PC-9 (cell line): ENCODE measurements around the gene ORAI3. TPM values are rescaled to one million over a fixed set of nuclear protein-coding genes. Genes with fewer than 3 reads are reported as not detected.

Experiments used
- BruUV-seq: library from RNA; stranded (reverse); fragments of 400-500 nt; replicated peaks from 2 replicates; lab custom pipeline; 2021; lab: Mats Ljungman, UMichigan
- CTCF ChIA-PET: fragments of 300-600 bp; sonication (Branson Sonifier 250); formaldehyde crosslinking; loops from one replicate; lab custom pipeline; 2022; ENCODE audit warnings: antibody characterized with exemption; lab: Charles Lee
- POLR2A ChIA-PET: fragments of 300-600 bp; sonication (Branson Sonifier 250); formaldehyde crosslinking; loops from one replicate; lab custom pipeline; 2022; ENCODE audit warnings: antibody characterized with exemption; ENCODE audit not compliant: unreplicated experiment; lab: Charles Lee
- DNase-seq, 2 experiments: peaks; one replicate each; pipeline versions ENCODE4 v3.0.0 to v3.0.0-alpha.2; 2015 to 2022; ENCODE audit warnings: mixed read lengths in 1 of 2
- H2AFZ ChIP-seq: fragments of 200-600 bp; sonication (generic); 2 replicates; pipeline ENCODE4 v1.8.1; 2017; ENCODE audit warnings: antibody characterized with exemption
- H3F3A ChIP-seq: fragments of 200-600 bp; sonication (generic); 2 replicates; pipeline ENCODE4 v1.8.1; 2017; ENCODE audit warnings: antibody characterized with exemption, mild to moderate bottlenecking, low read depth; ENCODE audit not compliant: insufficient read depth
- H3K27ac ChIP-seq: fragments of 200-600 bp; sonication (generic); 2 replicates; pipeline ENCODE4 v1.6.1; 2016; ENCODE audit warnings: mixed run types
- H3K27me3 ChIP-seq: fragments of 200-600 bp; sonication (generic); 2 replicates; pipeline ENCODE4 v1.6.1; 2016; ENCODE audit warnings: low read depth, mixed run types; ENCODE audit not compliant: insufficient read depth
- H3K36me3 ChIP-seq: fragments of 200-600 bp; sonication (generic); 2 replicates; pipeline ENCODE4 v1.6.1; 2016; ENCODE audit warnings: low read depth, mixed run types
- H3K4me1 ChIP-seq: fragments of 200-600 bp; sonication (generic); replicated peaks from 2 replicates; pipeline ENCODE4 v1.6.1; 2016; ENCODE audit warnings: mixed run types; ENCODE audit not compliant: insufficient read depth
- H3K4me2 ChIP-seq: fragments of 200-600 bp; sonication (generic); 2 replicates; pipeline ENCODE4 v1.6.1; 2017; ENCODE audit warnings: mixed run types
- H3K4me3 ChIP-seq: fragments of 200-600 bp; sonication (generic); 2 replicates; pipeline ENCODE4 v1.6.1; 2016; ENCODE audit warnings: mixed run types
- H3K79me2 ChIP-seq: fragments of 200-600 bp; sonication (generic); 2 replicates; pipeline ENCODE4 v1.6.1; 2017; ENCODE audit warnings: low read depth, mixed run types
- H3K9me2 ChIP-seq: fragments of 200-600 bp; sonication (generic); 2 replicates; pipeline ENCODE4 v1.8.1; 2017; ENCODE audit warnings: mild to moderate bottlenecking; ENCODE audit not compliant: insufficient read depth
- H3K9me3 ChIP-seq: fragments of 200-600 bp; sonication (generic); 2 replicates; pipeline ENCODE4 v1.8.1; 2016; ENCODE audit warnings: low read depth; ENCODE audit not compliant: insufficient read depth
- H4K20me1 ChIP-seq: fragments of 200-600 bp; sonication (generic); 2 replicates; pipeline ENCODE4 v1.8.1; 2017; ENCODE audit not compliant: insufficient read depth
- EZH2 ChIP-seq: fragments of 200-600 bp; sonication (generic); IDR thresholded peaks from 2 replicates; pipeline ENCODE4 v1.8.0; 2017; ENCODE audit warnings: antibody characterized with exemption, low read depth
- intact Hi-C: fragments of 100-400 bp; cut with micrococcal nuclease; formaldehyde crosslinking; loops from one replicate; pipeline ENCODE4 v1.10.0; 2022; ENCODE audit not compliant: unreplicated experiment
- total RNA-seq: library from RNA; stranded (reverse); gene quantifications from 2 replicates; pipeline ENCODE4 v1.2.3, GENCODE V29; 2021
- TF ChIP-seq, protein P1 (sequence below): fragments of 200-600 bp; sonication (generic); conservative IDR thresholded peaks from 2 replicates; pipeline ENCODE4 v1.6.1; 2017; ENCODE audit warnings: mixed run types, antibody characterized with exemption, mild to moderate bottlenecking, moderate library complexity

The ORAI3 gene
- total RNA-seq, 1 experiment from 2014 or later: 43.5 TPM

- Histone ChIP-seq H3K9me3 (no peaks in the 10 kb centered on the region; the same call in 1 of the 2 replicates), H3K36me3 (no peaks in the 10 kb centered on the region), H3K27me3 (no peaks in the 10 kb centered on the region), H3K4me3 (no peak overlapping the region), H3K4me1 (no peaks in the 10 kb centered on the region), H3F3A (peaks cover 5% of the 10 kb centered on the region; the same call in 1 of the 2 replicates), H3K79me2 (no peaks in the 10 kb centered on the region), H3K27ac (no peak overlapping the region), H3K9me2 (no peaks in the 10 kb centered on the region), H2AFZ (no peak overlapping the region), H4K20me1 (no peaks in the 10 kb centered on the region), H3K4me2 (no peak overlapping the region)
- ChIA-PET POLR2A (no interaction called here), CTCF (no interaction called here)
- TF ChIP-seq, protein P1, sequence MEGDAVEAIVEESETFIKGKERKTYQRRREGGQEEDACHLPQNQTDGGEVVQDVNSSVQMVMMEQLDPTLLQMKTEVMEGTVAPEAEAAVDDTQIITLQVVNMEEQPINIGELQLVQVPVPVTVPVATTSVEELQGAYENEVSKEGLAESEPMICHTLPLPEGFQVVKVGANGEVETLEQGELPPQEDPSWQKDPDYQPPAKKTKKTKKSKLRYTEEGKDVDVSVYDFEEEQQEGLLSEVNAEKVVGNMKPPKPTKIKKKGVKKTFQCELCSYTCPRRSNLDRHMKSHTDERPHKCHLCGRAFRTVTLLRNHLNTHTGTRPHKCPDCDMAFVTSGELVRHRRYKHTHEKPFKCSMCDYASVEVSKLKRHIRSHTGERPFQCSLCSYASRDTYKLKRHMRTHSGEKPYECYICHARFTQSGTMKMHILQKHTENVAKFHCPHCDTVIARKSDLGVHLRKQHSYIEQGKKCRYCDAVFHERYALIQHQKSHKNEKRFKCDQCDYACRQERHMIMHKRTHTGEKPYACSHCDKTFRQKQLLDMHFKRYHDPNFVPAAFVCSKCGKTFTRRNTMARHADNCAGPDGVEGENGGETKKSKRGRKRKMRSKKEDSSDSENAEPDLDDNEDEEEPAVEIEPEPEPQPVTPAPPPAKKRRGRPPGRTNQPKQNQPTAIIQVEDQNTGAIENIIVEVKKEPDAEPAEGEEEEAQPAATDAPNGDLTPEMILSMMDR: no peak
- TF ChIP-seq EZH2: no peak
- BruUV-seq: no TSS peak
- no peak for DNase-seq
- intact Hi-C loops: no loop called here
Observed at GRCh38 chr16:30914830-30915229, 34.0 kb upstream of the ORAI3 start.

DNA sequence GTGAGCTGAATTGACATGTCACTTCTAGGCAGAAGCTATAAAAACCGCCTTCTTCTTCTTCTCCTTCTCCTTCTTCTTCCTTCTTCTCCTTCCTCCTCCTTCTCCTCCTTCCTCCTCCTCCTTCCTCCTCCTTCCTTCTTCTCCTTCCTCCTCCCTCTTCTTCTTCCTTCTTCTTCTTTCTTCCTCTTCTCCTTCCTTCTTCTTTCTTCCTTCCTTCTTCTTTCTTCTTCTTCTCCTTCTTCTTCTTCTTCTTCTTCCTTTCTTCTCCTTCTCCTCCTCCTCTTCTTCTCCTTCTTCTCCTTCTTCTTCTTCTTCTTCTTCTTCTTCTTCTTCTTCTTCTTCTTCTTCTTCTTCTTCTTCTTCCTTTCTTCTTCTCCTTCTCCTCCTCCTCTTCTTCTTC is 30.3 kb upstream of the ORAI3 start:
- ChIA-PET CTCF (no interaction called here), POLR2A (interaction anchor here (0.6 to 1.3 kb wide), 3 partner anchors 37 to 134 kb away, joined by 4 to 6 read pairs (median 6); no protein-coding TSS in a partner anchor)
- no peak for TF ChIP-seq EZH2
- TF ChIP-seq, protein P1: no peak
- Histone ChIP-seq H3F3A (peaks cover 12% of the 10 kb centered on the region; the same call in 1 of the 2 replicates), H3K79me2 (peaks cover 2% of the 10 kb centered on the region; the same call in 1 of the 2 replicates), H3K4me3 (no peak overlapping the region), H3K4me2 (no peak overlapping the region), H3K36me3 (no peaks in the 10 kb centered on the region), H3K27ac (no peak overlapping the region), H3K4me1 (no peaks in the 10 kb centered on the region), H3K27me3 (no peaks in the 10 kb centered on the region), H3K9me3 (peaks cover 5% of the 10 kb centered on the region; the same call in 1 of the 2 replicates), H3K9me2 (no peaks in the 10 kb centered on the region), H4K20me1 (no peaks in the 10 kb centered on the region; the same call in 1 of the 2 replicates), H2AFZ (no peak overlapping the region)
- intact Hi-C loops: no loop called here
- no peak for DNase-seq
- no TSS peak for BruUV-seq

- no peak overlapping the region for H3K4me3 ChIP-seq
- BruUV-seq: no TSS peak
- ChIA-PET CTCF (interaction anchor here (0.7 kb wide), 1 partner anchor 75 kb away, joined by 9 read pairs; no protein-coding TSS in a partner anchor), POLR2A (no interaction called here)
- TF ChIP-seq EZH2: no peak
- no peaks in the 10 kb centered on the region for H3K9me2 ChIP-seq
- no peak overlapping the region for H3K4me2 ChIP-seq
- H3K27me3 ChIP-seq: no peaks in the 10 kb centered on the region
- H3K27ac ChIP-seq: no peak overlapping the region
- no peak overlapping the region for H2AFZ ChIP-seq
- peaks cover 1% of the 10 kb centered on the region for H4K20me1 ChIP-seq
- peaks cover 16% of the 10 kb centered on the region for H3K79me2 ChIP-seq
- peaks cover 7% of the 10 kb centered on the region; the same call in 1 of the 2 replicates for H3F3A ChIP-seq
- intact Hi-C loops: loop anchor here (1.0 to 2.0 kb wide), 2 partner anchors 18 to 77 kb away; no protein-coding TSS in a partner anchor
- no peaks in the 10 kb centered on the region for H3K36me3 ChIP-seq
- peaks cover 5% of the 10 kb centered on the region; the same call in 1 of the 2 replicates for H3K9me3 ChIP-seq
- DNase-seq: no peak
- no peaks in the 10 kb centered on the region; the same call in 1 of the 2 replicates for H3K4me1 ChIP-seq
Observed at GRCh38 chr16:30920891-30921290, 28.0 kb upstream of the ORAI3 start.
